Cerebellar nuclear complex (tissue), 1 donor: Measurements from ENCODE around the gene HOXA6.

Experiments used
- DNase-seq, 2 experiments: peaks; one replicate each; lab custom pipeline; 2025; lab: John Stamatoyannopoulos, UW

Gene HOXA6

GRCh38 chr7:27147199-27148030, at the start of gene HOXA6:
Gene HOXA6, minus strand, starts transcription at chr7:27147774. Its CDS starts 25 bp downstream, at chr7:27147749.
- no peak for DNase-seq

GRCh38 chr7:27196287-27196767, 48.8 kb upstream of the HOXA6 start:
- peak in 1 of 2 experiments; percentile 5 for DNase-seq

GRCh38 chr7:27194686-27195379, 47.3 kb upstream of the HOXA6 start:
- DNase-seq, result no peak

GRCh38 chr7:27194002-27194352, 46.4 kb upstream of the HOXA6 start:
- no peak for DNase-seq

GRCh38 chr7:27193335-27194001, 45.9 kb upstream of the HOXA6 start:
- no peak for DNase-seq

- DNase-seq, result no peak
Observed at GRCh38 chr7:27192546-27193334, 45.2 kb upstream of the HOXA6 start.

GRCh38 chr7:27191833-27192545, 44.4 kb upstream of the HOXA6 start:
- DNase-seq, result no peak

GRCh38 chr7:27191161-27191731, 43.7 kb upstream of the HOXA6 start:
- no peak for DNase-seq

GRCh38 chr7:27189997-27190748, 42.6 kb upstream of the HOXA6 start:
- DNase-seq, result no peak

GRCh38 chr7:27189295-27189996, 41.9 kb upstream of the HOXA6 start:
- no peak for DNase-seq

GRCh38 chr7:27188386-27189294, 41.1 kb upstream of the HOXA6 start:
- no peak for DNase-seq

GRCh38 chr7:27187475-27188385, 40.2 kb upstream of the HOXA6 start:
- DNase-seq, result no peak

- no peak for DNase-seq
Observed at GRCh38 chr7:27186668-27187474, 39.3 kb upstream of the HOXA6 start.

- no peak for DNase-seq
Observed at GRCh38 chr7:27185854-27186667, 38.5 kb upstream of the HOXA6 start.

- DNase-seq, result no peak
Observed at GRCh38 chr7:27185013-27185853, 37.7 kb upstream of the HOXA6 start, which contains the start of gene HOXA11. Gene HOXA11, minus strand, starts transcription at chr7:27185232. Its CDS starts 88 bp downstream, at chr7:27185144.
